NCI-H510A treated with DMSO at 0.1 percent for 48 hours (cell line): ENCODE measurements around the gene DCHS2.
"Not testable (repeated sequence)": the region's sequence is repeated elsewhere in the genome, so short reads cannot be mapped to it uniquely, and the experiment has no call there.

Experiments used
- DNase-seq: peaks from one replicate; lab custom pipeline; 2025; lab: John Stamatoyannopoulos, UW

Gene DCHS2

DNA sequence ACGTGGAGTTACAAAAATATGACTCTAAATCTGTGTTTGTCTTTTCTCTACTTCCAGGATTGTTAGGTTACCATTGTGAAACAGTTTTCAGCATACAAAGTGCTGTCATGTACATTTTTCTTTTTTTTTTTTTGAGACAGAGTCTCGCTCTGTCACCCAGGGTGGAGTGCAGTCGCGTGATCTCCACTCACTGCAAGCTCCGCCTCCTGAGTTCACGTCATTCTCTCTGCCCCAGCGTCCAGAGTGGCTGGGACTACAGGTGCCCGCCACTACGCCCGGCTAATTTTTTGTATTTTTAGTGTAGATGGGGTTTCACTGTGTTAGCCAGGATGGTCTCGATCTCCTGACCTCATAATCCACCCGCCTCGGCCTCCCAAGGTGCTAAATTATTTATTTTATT, 274.2 kb downstream of the DCHS2 start:
- DNase-seq = not testable (repeated sequence)

DNA sequence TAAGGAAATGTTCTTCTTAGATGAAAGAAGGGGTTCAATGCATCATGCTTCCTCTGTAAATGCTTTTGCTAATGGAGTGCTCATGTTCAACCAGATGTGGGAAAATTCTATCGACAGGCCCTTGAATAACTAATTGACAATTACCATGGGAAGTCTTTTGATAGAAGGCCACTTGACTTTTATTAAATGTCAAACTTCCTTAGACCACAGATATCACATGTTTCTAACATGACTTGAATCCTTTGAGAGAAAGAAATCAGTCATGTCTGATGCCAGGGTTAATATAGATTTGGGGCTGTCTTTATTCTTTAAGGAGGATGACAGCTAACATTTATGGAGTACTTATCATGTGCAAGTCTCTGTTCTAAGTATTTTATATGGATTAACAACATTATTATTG, 280.1 kb downstream of the DCHS2 start:
- no peak for DNase-seq

DNA sequence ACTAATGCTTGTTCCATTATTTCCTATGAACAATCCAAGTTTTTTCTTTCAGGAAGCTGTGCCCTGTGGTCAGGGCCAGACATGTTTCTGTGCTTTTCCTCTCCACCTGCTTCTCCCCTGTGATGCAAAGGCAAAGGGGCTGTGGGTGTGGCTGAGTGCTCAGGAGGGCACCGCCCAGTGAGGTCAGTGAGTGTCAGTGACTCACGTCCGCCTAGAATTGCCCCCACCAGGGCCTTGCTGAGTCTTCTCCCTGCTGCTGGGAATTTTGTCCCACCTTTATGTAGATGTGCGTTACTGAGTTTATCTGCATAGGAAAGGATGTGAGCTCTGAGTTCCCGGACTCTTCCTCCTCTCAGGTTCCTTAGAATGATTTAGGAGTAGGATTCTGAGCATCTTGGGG, 283.2 kb downstream of the DCHS2 start:
- DNase-seq = no peak

DNA sequence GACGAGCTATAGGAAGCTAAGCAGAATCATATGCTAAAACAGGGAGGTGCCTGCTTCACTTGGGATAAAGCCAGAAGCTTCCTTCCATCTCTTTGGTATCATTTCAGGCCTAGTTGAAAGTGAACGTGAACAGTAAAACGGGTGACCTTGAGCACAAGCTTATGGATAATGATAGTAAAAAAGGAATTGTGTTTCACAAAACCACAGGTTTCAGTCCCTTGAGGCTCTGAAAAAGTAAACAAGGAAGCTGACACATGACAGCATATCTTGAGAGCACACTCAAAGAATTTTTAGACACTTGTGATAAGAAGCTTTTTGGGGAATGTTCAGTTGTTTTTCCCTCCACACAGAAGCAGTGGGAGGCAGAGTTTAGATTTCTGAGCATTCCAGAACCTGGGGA, 286.1 kb downstream of the DCHS2 start:
- no peak for DNase-seq

DNA sequence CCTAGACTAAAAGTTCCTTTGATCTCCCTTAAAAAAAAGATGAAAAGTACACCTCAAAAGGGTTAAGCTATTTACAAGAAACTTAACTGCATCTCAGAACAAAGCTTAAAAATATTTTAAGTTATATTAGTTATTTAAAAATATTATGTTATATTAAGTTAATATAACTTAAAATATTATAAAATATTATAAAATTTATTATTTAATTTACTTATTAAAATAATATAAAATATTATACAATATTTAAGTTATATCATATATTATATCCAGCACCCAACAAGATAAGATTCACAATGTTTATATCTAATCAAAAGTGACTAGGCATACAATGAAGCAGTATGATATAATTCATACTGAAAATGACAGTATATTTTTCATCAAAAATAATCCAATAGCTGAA, 296.9 kb downstream of the DCHS2 start:
- DNase-seq = no peak

DNA sequence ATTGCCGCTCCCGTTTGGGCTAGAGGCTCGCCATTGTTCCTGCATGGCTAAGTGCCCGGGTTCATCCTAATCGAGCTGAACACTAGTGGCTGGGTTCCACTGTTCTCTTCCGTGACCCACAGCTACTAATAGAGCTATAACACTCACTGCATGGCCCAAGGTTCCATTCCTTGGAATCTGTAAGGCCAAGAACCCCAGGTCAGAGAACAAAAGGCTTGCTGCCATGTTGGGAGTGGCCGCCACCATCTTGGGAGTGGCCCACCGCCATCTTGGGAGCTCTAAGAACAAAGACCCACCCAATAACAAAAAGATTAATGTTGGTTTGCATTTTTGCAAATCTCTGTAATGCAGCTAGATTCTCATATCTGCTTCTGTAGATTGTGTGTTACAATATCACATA, 299.0 kb downstream of the DCHS2 start:
- no peak for DNase-seq

DNA sequence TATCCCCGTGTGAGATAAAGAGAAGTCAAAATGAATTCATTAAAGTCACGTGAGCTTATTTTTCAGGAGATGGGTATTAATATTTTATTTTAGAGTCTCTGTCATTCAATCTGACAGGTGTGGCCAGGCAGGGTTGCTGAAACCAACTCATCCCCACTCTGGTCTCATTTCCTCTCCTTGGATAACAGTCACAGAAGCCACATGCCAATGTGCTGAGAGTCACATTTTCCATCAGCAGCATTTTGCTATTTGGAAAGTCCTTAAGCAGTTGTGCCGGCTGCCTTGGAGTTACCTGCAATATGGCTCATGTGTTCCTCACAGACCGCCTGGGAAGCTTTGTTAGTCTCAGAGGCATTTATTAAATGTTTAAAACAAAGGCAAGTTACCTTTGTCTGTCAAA, 302.3 kb downstream of the DCHS2 start:
- no peak for DNase-seq

DNA sequence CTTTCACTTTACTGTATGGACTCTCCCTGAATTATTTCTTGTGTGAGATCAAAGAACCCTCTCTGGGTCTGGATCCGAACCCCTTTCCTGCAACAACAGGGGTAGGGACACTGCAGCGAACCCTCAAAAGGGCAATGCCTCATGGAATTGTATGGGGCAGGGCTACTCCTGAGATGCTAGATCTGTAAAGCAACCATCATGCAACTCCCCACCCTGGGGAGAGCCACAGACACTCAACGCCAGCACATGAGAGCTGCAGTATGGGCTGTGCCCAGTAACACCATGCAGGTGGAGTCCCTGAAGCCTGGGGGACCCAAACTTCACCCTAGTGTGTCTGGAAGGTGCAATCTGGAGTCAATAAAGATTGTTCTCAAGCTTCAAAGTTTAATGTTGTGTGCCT, 304.7 kb downstream of the DCHS2 start:
- DNase-seq = no peak

DNA sequence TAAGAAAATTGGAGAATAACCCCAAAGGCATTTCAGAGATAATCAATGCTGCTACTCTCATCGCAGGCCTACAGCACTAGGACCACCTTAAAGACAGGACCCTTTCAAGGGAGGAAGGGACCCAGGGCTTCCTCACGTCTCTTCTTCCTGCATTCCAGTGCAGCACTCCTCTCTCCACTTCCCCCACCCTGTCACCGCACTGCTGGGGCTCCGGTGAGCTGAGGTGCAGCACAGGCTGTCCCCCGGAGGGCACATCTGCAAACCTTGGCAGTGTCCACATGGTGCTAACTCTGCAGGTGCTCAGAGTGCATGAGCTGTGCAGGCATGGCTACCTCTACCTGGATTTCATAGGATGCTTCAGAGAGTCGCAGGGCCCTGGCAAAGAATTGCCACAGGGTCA, 305.6 kb downstream of the DCHS2 start:
- DNase-seq = no peak

DNA sequence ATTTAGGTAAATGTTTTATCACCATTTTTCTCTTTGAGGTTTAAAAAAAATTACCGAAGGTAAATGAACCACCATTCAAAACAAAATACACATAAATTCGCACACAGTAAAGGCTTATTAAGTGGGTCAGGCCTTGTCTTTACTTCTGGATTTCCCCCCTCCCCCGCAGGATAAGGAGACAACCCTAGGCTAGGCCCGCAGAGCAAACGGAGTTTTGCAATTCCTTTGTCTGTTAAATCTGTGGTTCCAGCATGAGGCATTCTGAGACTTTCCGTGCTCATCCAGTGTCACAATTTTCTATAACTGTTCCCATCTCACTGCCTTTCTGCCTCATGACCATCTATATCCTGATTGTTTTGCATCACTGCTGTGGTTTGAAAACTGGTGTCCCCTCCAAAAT, 307.4 kb downstream of the DCHS2 start:
- no peak for DNase-seq

DNA sequence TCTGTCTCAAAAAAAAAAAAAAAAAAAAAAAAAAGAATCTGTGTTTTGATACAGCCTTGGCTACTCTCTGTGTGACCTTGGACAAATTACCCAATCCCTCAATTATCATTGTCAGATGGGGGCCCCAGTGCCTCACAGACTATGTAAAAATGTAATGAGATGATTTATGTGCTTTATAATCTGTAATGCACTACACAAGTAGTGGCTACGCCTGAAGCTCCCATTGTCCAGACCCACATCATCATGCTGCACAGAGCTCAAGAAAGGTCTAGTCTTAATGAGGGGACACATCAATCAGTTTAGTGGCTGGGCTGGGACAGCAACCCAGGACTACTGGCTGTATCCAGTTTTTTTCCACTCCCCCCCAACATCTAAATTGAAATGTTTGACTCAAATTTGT, 308.3 kb downstream of the DCHS2 start:
- no peak for DNase-seq
